HepG2 (cell line): ENCODE measurements around the gene COG1. TPM values are rescaled to one million over a fixed set of nuclear protein-coding genes. Genes with fewer than 3 reads are reported as not detected.

Source experiments
- ATAD3A ChIP-seq: sonication (generic); formaldehyde crosslinking; IDR thresholded peaks from 2 replicates; pipeline ENCODE4 v1.4.0; 2020; ENCODE audit warnings: missing genetic modification reagents
- BATF2 ChIP-seq: sonication (generic); formaldehyde crosslinking; IDR thresholded peaks from 2 replicates; pipeline ENCODE4 v1.8.0; 2022; ENCODE audit warnings: mild to moderate bottlenecking, missing genetic modification reagents, moderate library complexity
- BRCA1 ChIP-seq: sonication (generic); formaldehyde crosslinking; IDR thresholded peaks from 2 replicates; pipeline ENCODE4 v1.4.0; 2020; ENCODE audit warnings: missing genetic modification reagents
- MTA1 ChIP-seq: sonication (generic); formaldehyde crosslinking; IDR thresholded peaks from 2 replicates; pipeline ENCODE4 v1.4.0; 2020; ENCODE audit warnings: missing genetic modification reagents, mild to moderate bottlenecking, borderline replicate concordance
- NFYC ChIP-seq: IDR thresholded peaks from 2 replicates; pipeline ENCODE4 v1.6.1; 2016; ENCODE audit warnings: missing genetic modification reagents, missing compliant biosample characterization
- PHF21A ChIP-seq: sonication (generic); formaldehyde crosslinking; IDR thresholded peaks from 2 replicates; pipeline ENCODE4 v1.5.0; 2020; ENCODE audit warnings: mild to moderate bottlenecking, missing genetic modification reagents
- RFXAP ChIP-seq: sonication (generic); formaldehyde crosslinking; IDR thresholded peaks from 2 replicates; pipeline ENCODE4 v1.4.0; 2020; ENCODE audit warnings: missing genetic modification reagents, borderline replicate concordance
- SAP130 ChIP-seq: IDR thresholded peaks from 2 replicates; pipeline ENCODE4 v1.6.1; 2016; ENCODE audit warnings: low read depth
- SUZ12 ChIP-seq: fragments of 150-350 bp; IDR thresholded peaks from 2 replicates; pipeline ENCODE4 v1.6.1; 2014; ENCODE audit warnings: low read depth, low read length
- TP53 ChIP-seq: sonication (generic); formaldehyde crosslinking; conservative IDR thresholded peaks from 2 replicates; pipeline ENCODE4 v1.4.0; 2020; ENCODE audit warnings: missing genetic modification reagents
- TRIM24 ChIP-seq: sonication (generic); formaldehyde crosslinking; IDR thresholded peaks from 2 replicates; pipeline ENCODE4 v1.8.0; 2022; ENCODE audit warnings: mild to moderate bottlenecking, missing genetic modification reagents
- ZBTB37 ChIP-seq: sonication (generic); formaldehyde crosslinking; IDR thresholded peaks from 2 replicates; pipeline ENCODE4 v1.4.0; 2020; ENCODE audit warnings: mild to moderate bottlenecking, missing genetic modification reagents
- ZFP36L2 ChIP-seq: sonication (generic); formaldehyde crosslinking; IDR thresholded peaks from 2 replicates; pipeline ENCODE4 v1.4.0; 2020; ENCODE audit warnings: missing genetic modification reagents
- ZNF142 ChIP-seq: sonication (generic); formaldehyde crosslinking; IDR thresholded peaks from 2 replicates; pipeline ENCODE4 v1.4.0; 2020; ENCODE audit warnings: missing genetic modification reagents
- ZNF275 ChIP-seq: sonication (generic); formaldehyde crosslinking; IDR thresholded peaks from 2 replicates; pipeline ENCODE4 v1.8.0; 2022; ENCODE audit warnings: missing genetic modification reagents, mild to moderate bottlenecking, inconsistent platforms, borderline replicate concordance
- ZNF496 ChIP-seq: sonication (generic); formaldehyde crosslinking; IDR thresholded peaks from 2 replicates; pipeline ENCODE4 v1.8.1; 2023; ENCODE audit warnings: mild to moderate bottlenecking, moderate library complexity, missing genetic modification reagents; ENCODE audit not compliant: insufficient replicate concordance
- ZSCAN25 ChIP-seq: sonication (generic); formaldehyde crosslinking; IDR thresholded peaks from 2 replicates; pipeline ENCODE4 v1.8.0; 2022; ENCODE audit warnings: mild to moderate bottlenecking, missing genetic modification reagents
- ZZZ3 ChIP-seq: sonication (generic); formaldehyde crosslinking; IDR thresholded peaks from 2 replicates; pipeline ENCODE4 v1.4.0; 2020; ENCODE audit warnings: missing genetic modification reagents, mild to moderate bottlenecking, borderline replicate concordance
- polyA plus RNA-seq, 8 experiments: library from polyadenylated mRNA; depleted of rRNA in 3 of 8; stranded (reverse) in 7 of 8; unstranded in 1 of 8; fragments of >200 nt; fragmentation: Illumina TruSeq in 4 of 8; extraction: Trizol in 4 of 8; gene quantifications; 2 replicates each; pipeline versions ENCODE4 v1.2.1 to v1.2.3, GENCODE V29; 2011 to 2016; ENCODE audit warnings: low read depth in 4 of 8, missing spikeins in 1 of 8, mixed read lengths in 1 of 8; ENCODE audit not compliant: insufficient read depth in 1 of 8
- total RNA-seq, 5 experiments: library from RNA; depleted of rRNA; stranded (reverse); fragments of >200 nt; fragmentation: Illumina TruSeq; extraction: Trizol; gene quantifications; 2 replicates each; pipeline ENCODE4 v1.2.3, GENCODE V29; 2016; ENCODE audit warnings: low read depth in 1 of 5

The COG1 gene
- total and polyA plus RNA-seq, 2 of the 13 experiments (the other 11 are each of a cell fraction or from before 2014, with no cell fraction given) = 36.6 to 39.7 TPM

- peak; percentile 68 for TF ChIP-seq SAP130 (CRISPR knock-in tag)
- TF ChIP-seq BRCA1 (CRISPR knock-in tag) = no peak
- no peak for TF ChIP-seq NFYC (CRISPR knock-in tag)
- no peak for TF ChIP-seq RFXAP (CRISPR knock-in tag)
- TF ChIP-seq ATAD3A (CRISPR knock-in tag) = no peak
- TF ChIP-seq SUZ12 = no peak
- no peak for TF ChIP-seq ZNF275 (CRISPR knock-in tag)
- TF ChIP-seq ZSCAN25 (CRISPR knock-in tag) = no peak
- TF ChIP-seq ZNF142 (CRISPR knock-in tag) = no peak
- no peak for TF ChIP-seq ZFP36L2 (CRISPR knock-in tag)
- TF ChIP-seq PHF21A (CRISPR knock-in tag) = no peak; the same call in 1 of the 2 replicates
- TF ChIP-seq ZBTB37 (CRISPR knock-in tag) = no peak; the same call in 1 of the 2 replicates
- TF ChIP-seq BATF2 (CRISPR knock-in tag) = no peak
- no peak for TF ChIP-seq ZZZ3 (CRISPR knock-in tag)
- TF ChIP-seq TRIM24 (CRISPR knock-in tag) = no peak
- no peak for TF ChIP-seq MTA1 (CRISPR knock-in tag)
- no peak for TF ChIP-seq TP53 (CRISPR knock-in tag)
- TF ChIP-seq ZNF496 (CRISPR knock-in tag) = no peak
Measured at GRCh38 chr17:73205459-73205961, 12.7 kb downstream of the COG1 start (continued).
